EL (cell line): ENCODE data around the gene PATL1.

Experiments used
- DNase-seq: peaks from one replicate; pipeline ENCODE4 v3.0.0-alpha.2; 2016

The PATL1 gene

GRCh38 chr11:59611570-59612565, 57.0 kb downstream of the PATL1 start:
- DNase-seq, result no peak

GRCh38 chr11:59610289-59610688, 58.5 kb downstream of the PATL1 start:
- DNase-seq, result no peak

- no peak for DNase-seq
Observed at GRCh38 chr11:59607703-59608454, 61.0 kb downstream of the PATL1 start.

- DNase-seq, result no peak
Observed at GRCh38 chr11:59602432-59602831, 66.4 kb downstream of the PATL1 start.

GRCh38 chr11:59601788-59602187, 67.0 kb downstream of the PATL1 start:
- no peak for DNase-seq

- no peak for DNase-seq
Observed at GRCh38 chr11:59600636-59601035, 68.2 kb downstream of the PATL1 start.

GRCh38 chr11:59600234-59600633, 68.6 kb downstream of the PATL1 start:
- no peak for DNase-seq

- no peak for DNase-seq
Observed at GRCh38 chr11:59598961-59599360, 69.9 kb downstream of the PATL1 start.
